GM23338 (cell line): ENCODE results near the gene OR1J1. TPM values are rescaled to one million over a fixed set of nuclear protein-coding genes. Genes with fewer than 3 reads are reported as not detected.

Experiments used
- ATAC-seq: fragments of 200-7000 bp; cut with Tn5 transposase; 3 replicates; pipeline ENCODE4 v1.9.1; 2020
- DNase-seq: peaks from one replicate; pipeline ENCODE4 v3.0.0-alpha.2; 2015; ENCODE audit warnings: low spot score
- H2AFZ ChIP-seq: fragments of 200-600 bp; sonication (generic); 2 replicates; pipeline ENCODE4 v1.8.0; 2016; ENCODE audit warnings: antibody characterized with exemption, mild to moderate bottlenecking, moderate library complexity
- H3F3A ChIP-seq: fragments of 200-600 bp; sonication (generic); replicated peaks from 2 replicates; pipeline ENCODE4 v1.8.0; 2017; ENCODE audit warnings: antibody characterized with exemption, mixed run types, low read depth
- H3K27ac ChIP-seq: fragments of 200-600 bp; sonication (generic); 2 replicates; pipeline ENCODE4 v1.6.1; 2016; ENCODE audit warnings: low read depth
- H3K27me3 ChIP-seq: fragments of 200-600 bp; sonication (generic); 2 replicates; pipeline ENCODE4 v1.8.0; 2016; ENCODE audit warnings: mild to moderate bottlenecking, mixed run types, moderate library complexity; ENCODE audit not compliant: insufficient read depth
- H3K36me3 ChIP-seq: fragments of 200-600 bp; sonication (generic); 2 replicates; pipeline ENCODE4 v1.8.0; 2016; ENCODE audit warnings: mild to moderate bottlenecking; ENCODE audit not compliant: insufficient read depth
- H3K4me1 ChIP-seq: fragments of 200-600 bp; sonication (generic); 2 replicates; pipeline ENCODE4 v1.8.0; 2016; ENCODE audit warnings: mild to moderate bottlenecking, moderate library complexity; ENCODE audit not compliant: insufficient read depth
- H3K4me2 ChIP-seq: fragments of 200-600 bp; sonication (generic); 2 replicates; pipeline ENCODE4 v1.7.1; 2017; ENCODE audit warnings: mixed run types
- H3K4me3 ChIP-seq: fragments of 200-600 bp; sonication (generic); 2 replicates; pipeline ENCODE4 v1.6.1; 2016; ENCODE audit warnings: mixed run types
- H3K79me2 ChIP-seq: fragments of 200-600 bp; sonication (generic); replicated peaks from 2 replicates; pipeline ENCODE4 v1.8.0; 2017; ENCODE audit warnings: mild to moderate bottlenecking; ENCODE audit not compliant: insufficient read depth
- H3K9me2 ChIP-seq: fragments of 200-600 bp; sonication (generic); 2 replicates; pipeline ENCODE4 v1.8.0; 2017; ENCODE audit not compliant: insufficient read depth
- H4K20me1 ChIP-seq: fragments of 200-600 bp; sonication (generic); replicated peaks from 2 replicates; pipeline ENCODE4 v1.8.0; 2017; ENCODE audit warnings: mild to moderate bottlenecking; ENCODE audit not compliant: insufficient read depth
- H3K27ac Mint-ChIP-seq: 2 replicates; pipeline ENCODE4 v1.8.0; 2020; ENCODE audit warnings: inconsistent platforms, mild to moderate bottlenecking, moderate library complexity, mixed read lengths
- H3K27me3 Mint-ChIP-seq: 3 replicates; pipeline ENCODE4 v1.8.0; 2022; ENCODE audit warnings: low read depth, mild to moderate bottlenecking, moderate library complexity, mixed read lengths, inconsistent platforms; ENCODE audit not compliant: insufficient read depth, poor library complexity
- H3K36me3 Mint-ChIP-seq: 3 replicates; pipeline ENCODE4 v1.8.0; 2021; ENCODE audit warnings: low read depth, mild to moderate bottlenecking, inconsistent platforms, moderate library complexity, mixed read lengths
- H3K4me1 Mint-ChIP-seq: 3 replicates; pipeline ENCODE4 v1.8.0; 2020; ENCODE audit warnings: mild to moderate bottlenecking, inconsistent platforms, mixed read lengths
- H3K4me3 Mint-ChIP-seq: 3 replicates; pipeline ENCODE4 v1.8.0; 2021; ENCODE audit warnings: moderate library complexity, mild to moderate bottlenecking, inconsistent platforms, mixed read lengths
- H3K9me3 Mint-ChIP-seq: 3 replicates; pipeline ENCODE4 v1.8.0; 2020; ENCODE audit warnings: moderate library complexity, mild to moderate bottlenecking, inconsistent platforms, mixed read lengths
- CREB1 ChIP-seq: fragments of 250-450 bp; sonication (Bioruptor Pico); IDR thresholded peaks from 2 replicates; pipeline ENCODE4 v1.5.0; 2020; ENCODE audit warnings: low read depth, mild to moderate bottlenecking, moderate library complexity
- CTCF ChIP-seq, 2 experiments: fragments of 200-600 bp in 1 of 2; sonication (generic) in 1 of 2; conservative IDR thresholded peaks; 2 replicates each; pipeline versions ENCODE4 v1.5.1 to v1.6.1; 2016 to 2017; ENCODE audit warnings: antibody characterized with exemption in 2 of 2, low read depth in 2 of 2, mild to moderate bottlenecking in 2 of 2, moderate library complexity in 1 of 2
- POLR2AphosphoS5 ChIP-seq: IDR thresholded peaks from 2 replicates; pipeline ENCODE4 v1.6.1; 2016; ENCODE audit warnings: antibody characterized with exemption, low read depth
- REST ChIP-seq: IDR thresholded peaks from one replicate; pipeline ENCODE4 v1.6.1; 2018; ENCODE audit warnings: antibody characterized with exemption; ENCODE audit not compliant: unreplicated experiment
- ZNF331 ChIP-seq: fragments of 250-450 bp; sonication (Bioruptor Pico); IDR thresholded peaks from 2 replicates; pipeline ENCODE4 v1.5.0; 2020; ENCODE audit warnings: low read depth, mild to moderate bottlenecking, moderate library complexity
- polyA plus RNA-seq: library from polyadenylated mRNA; unstranded; fragments of >200 nt; fragmentation: Nextera tagmentation; extraction: Ambion mirVana; gene quantifications from 2 replicates; pipeline ENCODE4 v1.2.1, GENCODE V29; 2016
- total RNA-seq: library from RNA; depleted of rRNA; stranded (reverse); fragments of >200 nt; shearing (Covaris generic); gene quantifications from 2 replicates; pipeline ENCODE4 v1.2.3, GENCODE V29; 2014

The OR1J1 gene
- total and polyA plus RNA-seq, 2 experiments from 2014 or later, result not detected

- no peak for TF ChIP-seq REST
- no peak for TF ChIP-seq ZNF331 (CRISPR knock-in tag)
- TF ChIP-seq CTCF (conservative IDR thresholded peaks at IDR 0.05; ENCODE audit: low read depth in 2 of 2), result no peak
These were observed 380 bp downstream of the OR1J1 start (continued) for GRCh38 chr9:122477346-122477745.

GRCh38 chr9:122475717-122476116, 2.0 kb downstream of the OR1J1 start:
- no peaks in the 10 kb centered on the region for H3K4me1 Mint-ChIP-seq
- Histone ChIP-seq H3K79me2 (no peaks in the 10 kb centered on the region), H3K36me3 (no peaks in the 10 kb centered on the region), H3K4me3 (no peak overlapping the region), H3K4me1 (no peaks in the 10 kb centered on the region), H3K27ac (no peak overlapping the region), H3K27me3 (no peaks in the 10 kb centered on the region), H3F3A (no peaks in the 10 kb centered on the region), H3K4me2 (no peak overlapping the region), H4K20me1 (no peaks in the 10 kb centered on the region), H3K9me2 (no peaks in the 10 kb centered on the region), H2AFZ (no peak overlapping the region)
- TF ChIP-seq CREB1 (CRISPR knock-in tag) (no peak), POLR2AphosphoS5 (no peak), REST (no peak)
- ATAC-seq (no peak), DNase-seq (no peak)
- peaks cover 4% of the 10 kb centered on the region for H3K27me3 Mint-ChIP-seq
- H3K4me3 Mint-ChIP-seq, result no peak overlapping the region
- no peaks in the 10 kb centered on the region; the same call in 2 of the 3 replicates for H3K36me3 Mint-ChIP-seq
- peaks cover 88% of the 10 kb centered on the region for H3K9me3 Mint-ChIP-seq
- no peak overlapping the region for H3K27ac Mint-ChIP-seq
